Fibroblast of pulmonary artery (primary cell): ENCODE results near the gene FOS.
A peak's percentile ranks its signal among the peaks of the same experiment; 100 is the strongest.
"Not testable (repeated sequence)": the region's sequence is repeated elsewhere in the genome, so short reads cannot be mapped to it uniquely, and the experiment has no call there.

Experiments
- DNase-seq: peaks from one replicate; pipeline ENCODE4 v3.0.0-alpha.2; 2010; ENCODE audit warnings: low read depth
- H3K4me3 ChIP-seq: replicated peaks from 2 replicates; pipeline ENCODE4 v1.5.1; 2011; ENCODE audit warnings: low read depth, mild to moderate bottlenecking, control low read depth, low read length, moderate library complexity
- CTCF ChIP-seq: IDR thresholded peaks from 2 replicates; pipeline ENCODE4 v1.5.1; 2011; ENCODE audit warnings: mild to moderate bottlenecking, control low read depth, low read length, inconsistent platforms; ENCODE audit errors: missing control alignments

The FOS gene

GRCh38 chr14:75281654-75282019 is 3.0 kb downstream of the FOS start:
- no peak overlapping the region for H3K4me3 ChIP-seq
- TF ChIP-seq CTCF, result no peak
- DNase-seq, result no peak

- DNase-seq, result peak; percentile 80
- no peak overlapping the region for H3K4me3 ChIP-seq
Observed at GRCh38 chr14:75282170-75282554, 3.5 kb downstream of the FOS start.

DNA sequence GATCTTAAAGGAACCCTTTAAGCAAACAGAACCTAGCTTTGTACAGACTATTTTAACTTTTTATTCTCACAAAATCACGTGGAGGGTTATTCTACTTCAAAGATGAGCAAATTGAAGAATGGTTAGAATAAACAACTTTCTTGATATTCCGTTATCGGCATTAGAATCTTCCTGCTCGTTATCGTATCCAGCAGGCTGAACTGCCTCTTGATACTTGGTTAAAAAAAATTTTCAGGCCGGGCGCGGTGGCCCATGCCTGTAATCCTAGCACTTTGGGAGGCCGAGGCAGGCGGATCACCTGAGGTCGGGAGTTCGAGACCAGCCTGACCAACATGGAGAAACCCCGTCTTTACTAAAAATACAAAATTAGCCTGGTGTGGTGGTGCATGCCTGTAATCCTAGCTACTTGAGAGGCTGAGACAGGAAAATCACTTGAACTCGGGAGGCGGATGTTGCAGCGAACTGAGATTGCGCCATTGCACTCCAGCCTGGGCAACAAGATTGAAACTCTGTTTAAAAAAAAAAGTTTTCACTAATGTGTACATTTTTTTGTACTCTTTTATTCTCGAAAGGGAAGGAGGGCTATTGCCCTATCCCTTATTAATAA is 4.0 kb downstream of the FOS start:
- DNase-seq, result peak; percentile 83
- not testable (repeated sequence) for H3K4me3 ChIP-seq

More at GRCh38 chr14:75282170-75282554, 3.5 kb downstream of the FOS start:
- TF ChIP-seq CTCF, result no peak

DNA sequence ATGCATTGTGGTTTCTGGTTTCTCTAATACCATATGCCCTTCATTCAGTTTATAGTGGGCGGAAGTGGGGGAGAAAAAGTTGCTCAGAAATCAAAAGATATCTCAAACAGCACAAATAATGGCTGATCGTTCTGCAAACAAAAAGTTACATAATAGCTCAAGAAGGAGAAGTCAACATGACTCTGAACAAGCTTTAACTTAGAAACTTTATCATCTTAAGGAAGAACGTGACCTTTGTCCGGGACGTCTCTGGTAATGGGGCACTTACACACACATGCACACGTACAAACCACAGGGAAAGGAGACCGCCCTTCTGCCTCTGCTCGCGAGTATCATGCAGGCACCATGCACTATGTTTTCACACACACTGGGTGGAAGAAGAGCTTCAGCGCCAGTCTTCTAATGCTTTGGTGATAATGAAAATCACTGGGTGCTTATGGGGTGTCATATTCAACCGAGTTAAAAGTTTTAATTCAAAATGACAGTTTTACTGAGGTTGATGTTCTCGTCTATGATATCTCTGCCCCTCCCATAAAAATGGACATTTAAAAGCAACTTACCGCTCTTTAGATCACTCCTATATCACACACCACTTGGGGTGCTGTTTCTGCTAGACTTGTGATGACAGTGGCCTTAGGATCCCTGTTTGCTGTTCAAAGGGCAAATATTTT is 4.7 kb downstream of the FOS start:
- DNase-seq, result peak; percentile 89
- H3K4me3 ChIP-seq, result no peak overlapping the region
- peak; percentile 37 for TF ChIP-seq CTCF

DNA sequence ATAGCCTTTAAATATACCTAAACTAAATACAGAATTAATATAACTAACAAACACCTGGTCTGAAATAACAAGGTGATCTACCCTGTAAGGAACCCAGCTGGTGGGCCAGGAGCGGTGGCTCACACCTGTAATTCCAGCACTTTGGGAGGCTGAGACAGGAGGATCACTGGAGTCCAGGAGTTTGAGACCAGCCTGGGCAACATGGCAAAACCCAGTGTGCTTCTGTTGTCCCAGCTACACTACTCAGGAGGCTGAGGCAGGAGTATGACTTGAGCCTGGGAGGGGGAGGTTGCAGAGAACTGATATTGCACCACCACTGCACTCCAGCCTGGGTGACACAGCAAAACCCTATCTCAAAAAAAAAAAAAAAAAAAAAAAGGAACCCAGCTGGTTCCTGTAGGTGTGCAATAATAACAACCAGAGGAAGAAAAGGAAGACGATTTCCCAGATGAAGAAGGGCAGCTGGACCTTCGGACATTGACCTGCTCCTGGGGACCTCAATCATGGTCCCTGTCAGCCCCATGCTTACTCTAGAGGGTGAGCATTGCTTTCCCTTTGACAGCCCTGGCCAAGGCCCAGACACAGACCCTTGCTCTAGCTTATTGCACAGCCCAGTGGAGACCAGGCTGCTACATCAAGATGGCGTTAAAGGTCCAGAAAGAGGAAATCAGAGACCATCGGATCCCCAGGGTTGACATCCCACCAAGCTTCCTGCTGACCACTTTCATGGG is 5.4 kb downstream of the FOS start:
- H3K4me3 ChIP-seq, result no peak overlapping the region
- peak; percentile 86 for DNase-seq
- TF ChIP-seq CTCF, result no peak

DNA sequence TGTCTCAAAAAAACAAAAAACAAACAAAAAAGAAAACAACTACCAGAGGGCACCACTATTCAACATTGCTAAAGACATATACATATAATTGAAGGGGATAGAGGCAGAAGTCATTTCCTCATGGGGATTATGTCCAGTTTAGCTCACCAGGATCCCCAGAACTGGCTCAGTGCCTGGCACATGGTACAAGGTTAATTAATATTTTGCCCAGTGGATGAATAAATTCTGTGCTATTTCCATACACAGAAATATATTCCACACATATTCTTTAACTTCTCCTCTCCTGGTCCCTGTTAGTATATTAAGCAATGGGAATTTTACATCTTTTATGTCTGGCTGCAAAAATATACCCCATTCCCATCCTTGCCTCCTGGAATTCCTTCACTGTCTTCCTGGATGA is 6.7 kb downstream of the FOS start:
- DNase-seq, result no peak
- no peak for TF ChIP-seq CTCF
- no peak overlapping the region for H3K4me3 ChIP-seq

DNA sequence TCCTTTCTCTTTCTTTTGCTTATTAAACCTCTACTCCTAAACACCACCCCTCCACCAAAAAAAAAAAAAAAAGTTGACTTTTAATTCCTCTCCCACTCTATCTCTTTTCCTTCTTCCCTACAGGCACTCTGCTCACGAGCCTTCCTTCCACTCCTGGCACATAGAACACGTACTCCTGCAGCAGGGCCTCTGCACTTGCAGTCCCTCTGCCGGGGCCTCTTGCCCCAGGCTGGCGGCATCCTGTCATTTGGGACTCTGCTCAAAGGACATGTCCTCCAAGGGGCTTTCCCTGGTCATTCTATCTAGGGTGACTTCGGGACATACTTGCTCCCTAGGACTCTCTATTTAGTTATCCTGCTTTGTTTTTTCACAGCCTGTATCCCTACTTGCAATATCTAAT is 7.7 kb downstream of the FOS start:
- no peak overlapping the region for H3K4me3 ChIP-seq

More for the DNA sequence above, 7.7 kb downstream of the FOS start:
- TF ChIP-seq CTCF, result no peak
- no peak for DNase-seq
